Left ventricle myocardium superior (tissue), 1 donor: Measurements from ENCODE around the gene SPPL2B. TPM values are rescaled to one million over a fixed set of nuclear protein-coding genes. Genes with fewer than 3 reads are reported as not detected.
"Not testable (repeated sequence)": the region's sequence is repeated elsewhere in the genome, so short reads cannot be mapped to it uniquely, and the experiment has no call there.

Source experiments
- ATAC-seq: fragments of 200-7000 bp; cut with Tn5 transposase; one replicate; pipeline ENCODE4 v1.9.1; 2020; ENCODE audit warnings: mild to moderate bottlenecking, moderate library complexity
- DNase-seq: peaks from one replicate; pipeline ENCODE4 v3.0.0-alpha.2; 2020
- intact Hi-C: fragments of 100-400 bp; cut with micrococcal nuclease; formaldehyde crosslinking; loops from one replicate; pipeline ENCODE4 v1.11.0; 2022
- total RNA-seq: library from RNA; stranded (reverse); fragmentation: NEBNext Ultra II Directional; extraction: Animal tissue kit (Norgen Biotek cat#: 25700); gene quantifications from one replicate; pipeline ENCODE4 v1.2.1, GENCODE V29; 2021
- donor health status: DM: no; HTN: yes; CAD: no; lungs with severe emphysema.

The SPPL2B gene
- total RNA-seq, 1 donor from 2014 or later: 25.9 TPM

DNA sequence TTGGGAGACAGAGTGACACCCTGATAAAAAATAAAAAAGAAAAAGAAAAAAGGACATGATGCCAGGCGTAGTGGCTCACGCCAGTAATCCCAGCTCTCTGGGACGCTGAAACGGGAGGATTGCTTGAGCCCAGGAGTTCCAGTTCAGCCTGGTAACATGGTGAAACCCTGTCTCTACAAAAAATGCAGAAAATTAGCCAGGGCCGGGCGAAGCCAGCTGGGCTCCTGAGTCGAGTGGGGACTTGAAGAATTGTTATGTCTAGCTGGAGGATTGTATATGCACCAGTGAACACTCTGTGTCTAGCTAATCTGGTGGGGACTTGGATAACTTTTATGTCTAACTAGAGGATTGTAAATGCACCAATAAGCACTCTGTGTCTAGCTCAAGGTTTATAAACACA is 63.9 kb downstream of the SPPL2B start:
- intact Hi-C loops: no loop called here
- DNase-seq (no peak), ATAC-seq (no peak)

DNA sequence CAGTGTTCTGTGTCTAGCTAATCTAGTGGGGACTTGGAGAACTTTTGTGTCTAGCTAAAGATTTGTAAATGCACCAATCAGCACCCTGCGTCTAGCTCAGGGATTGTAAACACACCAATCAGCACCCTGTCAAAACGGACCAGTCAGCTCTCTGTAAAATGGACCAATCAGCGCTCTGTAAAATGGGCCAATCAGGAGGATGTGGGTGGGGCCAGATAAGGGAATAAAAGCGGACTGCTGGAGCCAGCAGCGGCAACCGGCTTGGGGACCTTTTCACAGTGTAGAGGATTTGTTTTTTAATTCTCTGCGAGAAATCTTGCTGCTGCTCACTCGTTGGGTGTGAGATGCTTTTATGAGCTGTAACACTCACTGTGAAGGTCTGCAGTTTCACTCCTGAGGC is 64.4 kb downstream of the SPPL2B start:
- ATAC-seq, intact Hi-C loops, DNase-seq: not testable (repeated sequence)

DNA sequence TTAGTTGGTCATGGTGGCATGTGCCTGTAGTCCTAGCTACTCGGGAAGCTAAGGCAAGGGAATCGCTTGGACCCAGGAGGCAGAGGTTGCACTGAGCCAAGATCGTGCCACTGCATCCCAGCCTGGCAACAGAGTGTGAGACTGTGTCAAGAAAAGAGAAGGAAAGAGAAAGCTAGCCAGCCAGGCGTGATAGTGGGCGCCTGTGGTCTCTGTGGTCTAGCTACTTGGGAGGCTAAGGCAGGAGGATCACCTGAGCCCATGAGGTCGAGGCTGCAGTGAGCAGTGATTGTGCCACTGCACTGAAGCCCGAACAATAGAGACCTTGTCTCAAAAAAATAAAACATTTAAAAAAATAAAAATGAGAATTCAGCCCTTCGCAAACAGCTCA is 65.6 kb downstream of the SPPL2B start:
- DNase-seq (no peak), ATAC-seq (no peak)
- intact Hi-C loops: no loop called here

DNA sequence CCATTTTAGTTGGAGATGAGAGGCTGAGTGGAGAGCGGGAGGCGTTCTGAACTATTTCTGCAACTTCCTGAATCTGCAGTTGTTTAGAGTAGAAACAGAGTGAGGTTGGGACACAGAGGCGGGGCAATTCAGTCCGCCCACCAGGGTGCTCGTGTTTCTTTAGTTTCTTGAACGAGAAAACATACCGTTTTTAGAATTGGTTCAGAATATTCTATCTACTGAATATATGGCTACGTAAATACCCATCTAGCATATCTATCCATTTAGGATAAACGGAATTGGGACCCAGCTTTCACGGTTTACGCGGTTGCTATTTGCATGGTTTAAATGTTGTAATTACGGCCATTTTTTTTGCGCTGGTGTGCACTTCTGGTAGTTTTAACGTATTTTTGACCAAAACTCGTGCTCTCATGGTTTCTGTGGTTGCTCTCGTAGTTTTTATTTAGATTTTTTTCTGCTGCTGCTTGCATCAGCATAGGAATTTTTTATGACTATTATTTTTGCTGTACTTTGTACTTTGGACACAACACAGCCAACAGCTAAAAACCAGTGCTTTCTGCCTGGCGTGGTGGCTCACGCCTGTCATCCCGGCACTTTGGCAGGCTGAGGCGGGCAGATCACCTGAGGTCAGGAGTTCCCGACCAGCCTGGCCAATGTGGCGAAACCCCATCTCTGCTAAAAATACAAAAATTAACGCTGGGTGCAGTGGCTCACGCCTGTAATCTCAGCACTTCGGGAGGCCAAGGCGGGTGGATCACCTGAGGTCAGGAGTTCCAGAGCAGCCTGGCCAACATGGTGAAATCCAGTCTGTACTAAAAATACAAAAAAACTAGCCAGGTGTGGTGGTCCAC is 66.2 kb downstream of the SPPL2B start:
- no peak for ATAC-seq
- no peak for DNase-seq
- intact Hi-C loops: no loop called here

DNA sequence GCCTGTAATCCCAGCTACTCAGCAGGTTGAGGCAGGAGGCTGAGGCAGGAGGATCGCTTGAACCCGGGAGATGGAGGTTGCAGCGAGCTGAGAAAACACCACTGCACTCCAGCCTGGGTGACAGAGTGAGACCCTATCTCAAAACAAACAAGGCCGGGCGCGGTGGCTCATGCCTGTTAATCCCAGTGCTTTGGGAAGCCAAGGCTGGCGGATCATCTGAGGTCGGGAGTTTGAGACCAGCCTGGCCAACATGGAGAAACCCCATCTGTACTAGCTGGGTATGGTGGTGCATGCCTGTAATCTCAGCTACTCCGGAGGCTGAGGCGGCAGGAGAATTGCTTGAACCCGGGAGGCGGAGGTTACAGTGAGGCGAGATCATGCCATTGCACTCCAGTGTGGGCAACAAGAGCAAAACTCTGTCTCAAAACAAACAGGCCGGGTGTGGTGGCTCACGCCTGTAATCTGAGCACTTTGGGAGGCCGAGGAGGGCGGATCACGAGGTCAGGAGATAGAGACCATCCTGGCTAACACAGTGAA is 66.9 kb downstream of the SPPL2B start:
- DNase-seq, ATAC-seq, intact Hi-C loops: not testable (repeated sequence)

DNA sequence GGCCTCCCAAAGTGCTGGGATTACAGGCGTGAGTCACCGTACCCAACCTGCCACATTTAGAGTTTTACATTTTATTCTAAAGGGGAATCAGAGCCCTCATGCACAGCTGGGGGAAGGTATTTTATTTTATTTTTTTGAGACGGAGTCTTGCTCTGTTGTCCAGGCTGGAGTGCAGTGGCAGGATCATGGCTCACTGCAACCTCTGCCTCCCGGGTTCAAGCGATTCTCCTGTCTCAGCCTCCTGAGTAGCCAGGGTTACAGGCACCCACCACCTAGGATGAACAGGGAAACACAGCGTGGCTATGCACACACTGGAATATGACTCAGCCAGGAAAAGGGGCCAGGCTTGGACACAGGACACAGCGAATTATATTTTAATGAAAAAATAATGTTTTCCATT is 68.7 kb downstream of the SPPL2B start:
- intact Hi-C loops: not testable (repeated sequence)

DNA sequence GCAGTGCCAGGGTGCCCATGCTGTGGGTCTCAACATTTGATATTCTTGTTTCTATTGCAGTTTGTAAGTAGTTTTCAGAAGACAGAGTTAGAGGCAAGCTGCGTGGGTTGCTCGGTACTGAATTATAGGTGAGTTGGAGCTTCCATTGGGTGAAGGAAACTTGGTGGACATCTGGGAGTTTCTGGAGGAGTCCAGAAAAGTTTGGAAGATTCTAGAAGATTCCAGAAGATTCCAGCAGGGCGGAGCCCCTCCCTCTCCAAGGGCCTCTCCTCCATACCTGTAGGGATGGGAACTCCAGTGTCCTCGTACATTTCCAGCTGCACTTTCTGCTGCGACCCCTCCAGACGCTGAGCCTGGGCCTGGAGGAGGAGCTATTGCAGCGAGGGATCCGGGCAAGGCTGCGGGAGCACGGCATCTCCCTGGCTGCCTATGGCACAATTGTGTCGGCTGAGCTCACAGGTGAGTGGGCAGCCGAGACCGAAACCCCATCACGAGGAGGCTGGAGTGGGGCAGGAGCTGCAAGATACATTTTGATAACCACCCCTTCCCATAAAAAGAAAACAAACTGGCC is 70.3 kb downstream of the SPPL2B start:
- DNase-seq: no peak
- intact Hi-C loops: no loop called here
- ATAC-seq: no peak

More for the DNA sequence above, 68.7 kb downstream of the SPPL2B start:
- not testable (repeated sequence) for ATAC-seq, DNase-seq

DNA sequence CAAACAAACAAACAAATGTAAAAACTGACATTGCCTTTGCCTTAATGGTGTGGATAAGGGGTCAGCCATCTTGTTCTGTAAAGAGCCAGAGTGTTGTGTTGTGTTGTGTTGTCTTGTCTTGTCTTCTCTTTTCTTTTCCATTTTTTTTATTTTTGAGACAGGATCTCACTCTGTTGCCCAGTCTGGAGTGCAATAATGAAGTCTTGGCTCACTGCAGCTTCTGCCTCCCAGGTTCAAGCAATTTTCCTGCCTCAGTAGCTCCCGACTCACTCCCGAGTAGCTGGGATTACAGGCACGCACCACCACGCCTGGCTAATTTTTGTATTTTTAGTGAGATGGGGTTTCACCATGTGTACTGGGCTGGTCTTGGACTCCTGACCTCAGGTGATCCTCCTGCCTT is 71.1 kb downstream of the SPPL2B start:
- DNase-seq: no peak
- intact Hi-C loops: no loop called here
- no peak for ATAC-seq

Other genes with a start within 250 kb of the SPPL2B start
- 17.5 TPM for gene MOB3A, start 232.4 kb upstream of the SPPL2B start, total RNA-seq
- 1.9 TPM for gene IZUMO4, start 231.8 kb upstream of the SPPL2B start, total RNA-seq
- gene AP3D1, start 177.1 kb upstream of the SPPL2B start, total RNA-seq: 78.2 TPM
- 11.9 TPM for gene DOT1L, start 164.8 kb upstream of the SPPL2B start, total RNA-seq
- 60.7 TPM for gene PLEKHJ1, start 92.4 kb upstream of the SPPL2B start, total RNA-seq
- 31.4 TPM for gene SF3A2, start 91.9 kb upstream of the SPPL2B start, total RNA-seq
- gene AMH, start 79.4 kb upstream of the SPPL2B start, total RNA-seq: 1.6 TPM
- gene JSRP1, start 72.3 kb upstream of the SPPL2B start, total RNA-seq: not detected
- gene PEAK3, start 46.5 kb upstream of the SPPL2B start, total RNA-seq: 0.87 TPM
- not detected for gene LINGO3, start 20.5 kb upstream of the SPPL2B start, total RNA-seq
- gene LSM7, start 98 bp upstream of the SPPL2B start, total RNA-seq: 43.8 TPM
- not detected for gene TMPRSS9, start 31.6 kb downstream of the SPPL2B start, total RNA-seq
- gene TIMM13, start 98.9 kb downstream of the SPPL2B start, total RNA-seq: 84.1 TPM
- 17.7 TPM for gene LMNB2, start 128.3 kb downstream of the SPPL2B start, total RNA-seq
- gene GADD45B, start 147.4 kb downstream of the SPPL2B start, total RNA-seq: 42.3 TPM